Right lobe of liver (tissue), 6 donors: ENCODE results near the gene GALNT14. TPM values are rescaled to one million over a fixed set of nuclear protein-coding genes. Genes with fewer than 3 reads are reported as not detected.

Experiments used
- ATAC-seq, 4 donors: fragments of 200-7000 bp; cut with Tn5 transposase; one replicate each; pipeline ENCODE4 v1.9.1; 2020; ENCODE audit warnings: mild to moderate bottlenecking in 4 of 4, moderate library complexity in 4 of 4
- DNase-seq, 3 donors: peaks; one replicate each; pipeline ENCODE4 v3.0.0-alpha.2; 2020
- H3K27ac ChIP-seq, 3 donors: fragments of 200-600 bp; one replicate each; pipeline ENCODE4 v1.8.0; 2022
- H3K27me3 ChIP-seq, 2 donors: fragments of 200-600 bp; one replicate each; pipeline ENCODE4 v1.8.0; 2022
- H3K36me3 ChIP-seq, 4 donors: fragments of 200-600 bp; sonication (generic) in 1 of 4; one replicate each; pipeline versions ENCODE4 v1.5.1 to v1.8.0; 2017 to 2022; ENCODE audit warnings: control low read depth in 1 of 4
- H3K4me1 ChIP-seq, 4 donors: fragments of 200-600 bp; sonication (generic) in 1 of 4; one replicate each; pipeline versions ENCODE4 v1.5.1 to v1.8.0; 2017 to 2022; ENCODE audit warnings: control low read depth in 1 of 4
- H3K4me3 ChIP-seq, 3 donors: fragments of 200-600 bp; one replicate each; pipeline ENCODE4 v1.8.0; 2022
- H3K9me3 ChIP-seq, 4 donors: fragments of 200-600 bp; sonication (generic) in 1 of 4; one replicate each; pipeline versions ENCODE4 v1.5.1 to v1.8.0; 2017 to 2022; ENCODE audit warnings: control low read depth in 1 of 4
- CTCF ChIP-seq, 4 donors: fragments of 200-600 bp in 3 of 4; fragments of 450-650 bp in 1 of 4; IDR thresholded peaks; one replicate each; pipeline versions ENCODE4 v1.5.1 to v1.8.0; 2016 to 2022; ENCODE audit warnings: antibody characterized with exemption in 4 of 4, mild to moderate bottlenecking in 2 of 4
- POLR2A ChIP-seq: fragments of 450-650 bp; IDR thresholded peaks from one replicate; pipeline ENCODE4 v1.6.1; 2017; ENCODE audit warnings: antibody characterized with exemption, mild to moderate bottlenecking
- WGBS: methylation state at CpG from one replicate; pipeline ENCODE4 v1.1.6; 2018; ENCODE audit warnings: low coverage, low lambda C conversion rate; ENCODE audit not compliant: insufficient coverage; ENCODE audit errors: missing lambda C conversion rate; 5-methylcytosine and 5-hydroxymethylcytosine counted together
- intact Hi-C, 2 donors: fragments of 100-400 bp; cut with DNase I; formaldehyde crosslinking; loops; one replicate each; pipeline versions ENCODE4 v1.11.2 to v1.14.1; 2022
- total RNA-seq, 6 experiments: library from RNA; depleted of rRNA in 2 of 6; stranded (reverse); fragments of >200 nt in 2 of 6; fragmentation: NEBNext Ultra II Directional in 3 of 6; extraction: Animal tissue kit (Norgen Biotek cat#: 25700) in 3 of 6; gene quantifications; one replicate each; pipeline versions ENCODE4 v1.1.0 to v1.2.4, GENCODE V29; 2016 to 2023
- donor health status: DM: no; HTN: yes; CAD: no.
- donor health status: DM: no; HTN: no; CAD: no.
- donor health status: DM: no; HTN: no; CAD: no.
- donor health status: DM: no; HTN: yes; CAD: no.
- donor health status: DM: no; HTN: yes; CAD: no.

The GALNT14 gene
- total RNA-seq, 6 experiments from 2014 or later, result 0.37 to 2.8 (median 1.0) TPM

DNA sequence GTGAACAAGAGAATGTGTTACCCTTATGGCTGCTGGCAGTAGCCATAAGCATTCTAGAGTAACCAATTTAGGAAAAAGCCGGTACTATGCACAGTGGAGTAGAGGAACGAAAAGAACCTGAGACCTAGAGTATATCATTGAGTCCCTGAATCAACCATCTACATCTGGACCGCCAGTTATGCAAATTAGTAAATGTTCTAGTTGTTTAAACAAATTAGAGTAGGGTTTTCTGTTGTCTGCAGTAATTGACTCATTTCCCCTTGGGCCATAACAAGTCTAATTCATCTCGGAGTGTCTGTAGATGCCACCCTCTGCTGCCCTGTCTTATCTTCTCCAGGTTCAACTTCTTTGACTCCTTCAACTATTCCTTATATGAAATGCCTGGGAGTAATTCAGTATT is 270.9 kb downstream of the GALNT14 start:
- Histone ChIP-seq H3K4me1 (no peaks in the 10 kb centered on the region), H3K36me3 (no peaks in the 10 kb centered on the region), H3K27me3 (no peaks in the 10 kb centered on the region), H3K4me3 (no peak overlapping the region), H3K9me3 (no peaks in the 10 kb centered on the region), H3K27ac (no peak overlapping the region)
- intact Hi-C loops, result loop anchor here (10.0 kb wide), 2 partner anchors 133 to 153 kb away; no protein-coding TSS in a partner anchor
- no peak for ATAC-seq
- TF ChIP-seq CTCF (IDR thresholded peaks at IDR 0.05) (no peak), POLR2A (no peak)
- WGBS, result 67% methylated on average over 3 of the region's 4 CpGs
- no peak for DNase-seq

DNA sequence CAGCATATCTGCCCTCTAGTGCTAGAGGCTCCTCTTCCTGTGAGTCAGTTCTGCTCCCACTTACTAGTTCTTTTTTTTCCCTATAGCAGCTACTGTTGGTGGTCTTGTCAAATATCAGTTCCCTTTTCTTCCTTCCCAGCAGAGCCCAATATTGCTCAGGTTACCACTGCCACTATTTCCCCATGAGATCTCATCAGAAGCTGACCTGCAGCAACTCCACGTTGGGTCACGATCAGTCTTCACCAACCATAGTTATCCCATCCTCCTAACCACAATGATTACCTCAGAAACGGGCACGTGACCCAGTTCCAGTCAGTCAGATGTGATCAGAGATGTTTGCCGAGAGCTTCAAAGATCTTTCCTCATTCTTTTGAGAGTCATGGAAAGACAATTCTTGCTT is 271.3 kb downstream of the GALNT14 start:
- Histone ChIP-seq H3K9me3 (no peaks in the 10 kb centered on the region), H3K4me3 (no peak overlapping the region), H3K27ac (no peak overlapping the region), H3K36me3 (no peaks in the 10 kb centered on the region), H3K27me3 (no peaks in the 10 kb centered on the region), H3K4me1 (no peaks in the 10 kb centered on the region)
- DNase-seq, result no peak
- intact Hi-C loops, result loop anchor here (10.0 kb wide), 2 partner anchors 132 to 152 kb away; no protein-coding TSS in a partner anchor
- WGBS, result 40% methylated on average over 5 of the region's 5 CpGs
- ATAC-seq, result no peak
- TF ChIP-seq CTCF (IDR thresholded peaks at IDR 0.05) (no peak), POLR2A (no peak)

DNA sequence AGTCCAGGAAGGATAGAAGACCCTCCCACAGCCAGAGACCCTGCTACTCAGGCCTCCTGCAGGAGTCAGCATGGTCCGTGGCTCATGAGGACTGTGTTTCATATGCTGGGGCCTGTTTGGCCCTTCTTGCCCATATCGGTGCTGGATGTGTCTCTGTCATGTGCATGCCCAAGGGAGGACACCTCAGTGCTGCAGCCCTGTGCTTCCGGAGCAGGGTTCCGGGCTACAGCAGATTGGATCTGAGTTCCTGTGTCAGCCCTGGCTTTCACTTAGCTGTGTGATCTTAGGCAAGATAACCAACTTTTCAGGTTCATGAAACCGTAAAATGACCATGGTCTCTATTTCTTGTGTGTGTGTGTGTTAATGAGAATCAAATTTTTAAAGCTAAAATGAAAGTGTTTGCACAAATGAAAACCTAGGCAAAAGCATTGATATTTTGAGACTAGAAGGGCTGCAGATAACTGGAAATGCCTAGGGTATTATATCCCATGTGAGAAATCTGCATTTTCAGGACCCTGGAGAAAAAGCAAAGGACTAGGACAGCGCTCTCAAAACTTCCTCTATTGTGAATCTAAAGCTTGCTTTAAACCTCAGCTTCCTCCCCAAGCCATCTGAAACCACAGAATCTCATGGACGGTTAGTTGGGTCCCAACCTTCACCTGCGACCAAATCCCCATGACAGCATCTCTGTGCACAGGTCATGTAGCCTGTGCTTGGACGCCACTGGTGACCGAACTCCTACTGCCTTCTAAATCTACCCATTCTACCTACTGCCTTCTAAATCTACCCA is 272.2 kb downstream of the GALNT14 start:
- ATAC-seq (no peak), DNase-seq (no peak)
- Histone ChIP-seq H3K9me3 (no peaks in the 10 kb centered on the region), H3K4me1 (no peaks in the 10 kb centered on the region), H3K27me3 (no peaks in the 10 kb centered on the region), H3K27ac (no peak overlapping the region), H3K36me3 (no peaks in the 10 kb centered on the region), H3K4me3 (no peak overlapping the region)
- WGBS, result 61% methylated on average over 10 of the region's 10 CpGs
- intact Hi-C loops, result loop anchor here (10.0 kb wide), 2 partner anchors 131 to 151 kb away; no protein-coding TSS in a partner anchor
- TF ChIP-seq POLR2A, result no peak
- TF ChIP-seq CTCF (IDR thresholded peaks at IDR 0.05), result no peak

GRCh38 chr2:30865243-30865642 is 273.0 kb downstream of the GALNT14 start:
- intact Hi-C loops, result loop anchor here (10.0 kb wide), 2 partner anchors 130 to 150 kb away; no protein-coding TSS in a partner anchor
- DNase-seq, result no peak
- no peaks in the 10 kb centered on the region for H3K27me3 ChIP-seq
- 67% methylated on average over 1 of the region's 1 CpG for WGBS
- H3K4me1 ChIP-seq, result no peaks in the 10 kb centered on the region
- no peak for TF ChIP-seq CTCF (IDR thresholded peaks at IDR 0.05)
- no peak for ATAC-seq
- H3K36me3 ChIP-seq, result no peaks in the 10 kb centered on the region
- no peaks in the 10 kb centered on the region for H3K9me3 ChIP-seq
- no peak overlapping the region for H3K4me3 ChIP-seq
- H3K27ac ChIP-seq, result no peak overlapping the region
